Measurements from ENCODE around the gene RYR1.
"Not testable (repeated sequence)": the region's sequence is repeated elsewhere in the genome, so short reads cannot be mapped to it uniquely, and the experiment has no call there.

RYR1 gene

DNA sequence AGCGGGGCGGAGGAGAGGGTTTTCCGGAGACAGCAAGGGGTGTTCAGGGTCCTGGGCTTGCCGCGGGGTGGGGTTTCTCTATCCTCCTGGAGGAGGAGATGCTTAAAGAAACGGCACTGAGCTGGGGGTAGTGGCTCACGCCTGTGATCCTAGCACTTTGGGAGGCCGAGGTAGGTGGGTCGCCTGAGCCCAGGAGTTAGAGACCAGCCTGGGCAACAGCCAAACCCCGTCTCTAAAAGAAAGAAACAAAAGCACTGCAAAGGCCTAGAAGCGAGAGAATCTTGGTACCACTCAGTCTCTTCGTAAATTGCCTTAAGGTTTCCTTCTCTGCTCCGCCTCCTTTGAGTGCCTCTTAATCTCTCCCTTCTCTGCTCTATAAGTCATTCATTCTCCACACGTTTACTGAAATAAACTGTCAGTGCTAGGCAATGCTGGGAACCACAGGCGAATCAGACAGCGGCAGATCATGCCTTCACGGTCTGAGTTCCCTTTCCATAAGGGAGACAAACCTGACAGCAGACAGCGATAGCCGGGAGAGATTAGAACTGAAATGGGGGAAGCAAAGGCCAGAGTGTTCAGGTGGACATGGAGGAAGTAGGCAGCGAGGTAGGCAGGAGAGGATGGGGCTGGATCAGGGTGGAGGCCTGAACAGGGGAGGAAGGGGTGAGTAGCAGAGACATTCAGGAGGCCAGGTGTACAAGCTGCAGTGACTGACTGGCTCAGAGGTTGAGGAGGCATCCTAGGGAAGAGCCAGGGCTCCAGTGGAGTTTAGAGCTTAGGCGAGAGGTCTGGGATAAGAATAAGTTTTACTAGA is 186.1 kb downstream of the RYR1 start:
- H3K9ac ChIP-seq (ENCODE audit: low read depth, low read length): peak overlapping the region; percentile 57
- H3K27me3 ChIP-seq (ENCODE audit: control insufficient read depth, insufficient read depth, low read length): no peaks in the 10 kb centered on the region
- H3K9me3 ChIP-seq (ENCODE audit: control insufficient read depth, insufficient read depth, low read length): no peaks in the 10 kb centered on the region
- H3K4me1 ChIP-seq (ENCODE audit: control insufficient read depth, insufficient read depth, low read length): no peaks in the 10 kb centered on the region
- H3K4me3 ChIP-seq (ENCODE audit: low read depth, low read length): peak overlapping the region; percentile 100
- peaks cover 24% of the 10 kb centered on the region for H3K36me3 ChIP-seq (ENCODE audit: control insufficient read depth, insufficient read depth, low read length)

DNA sequence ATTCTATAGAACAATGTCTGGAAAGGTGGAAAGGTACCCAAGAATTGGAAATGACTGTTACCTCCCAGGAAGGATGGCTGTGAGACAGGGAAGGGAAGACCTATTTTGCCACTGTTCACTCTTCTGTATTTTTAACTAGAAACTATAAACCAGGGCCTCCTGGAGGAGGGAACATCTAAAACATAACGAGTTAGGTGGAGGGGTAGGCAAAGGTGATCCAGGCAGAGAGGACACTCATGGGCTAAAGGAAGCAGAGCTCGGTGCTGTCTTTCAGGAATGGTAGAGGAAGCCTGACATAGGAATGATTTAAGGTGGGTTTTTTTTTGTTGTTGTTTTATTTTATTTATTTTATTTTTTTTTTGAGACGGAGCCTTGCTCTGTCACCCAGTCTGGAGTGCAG is 191.3 kb downstream of the RYR1 start:
- Histone ChIP-seq H3K9me3 (ENCODE audit: control insufficient read depth, insufficient read depth, low read length) (no peaks in the 10 kb centered on the region), H3K9ac (ENCODE audit: low read depth, low read length) (no peak overlapping the region), H3K4me3 (ENCODE audit: low read depth, low read length) (no peak overlapping the region), H3K36me3 (ENCODE audit: control insufficient read depth, insufficient read depth, low read length) (peaks cover 58% of the 10 kb centered on the region), H3K4me1 (ENCODE audit: control insufficient read depth, insufficient read depth, low read length) (no peaks in the 10 kb centered on the region), H3K27me3 (ENCODE audit: control insufficient read depth, insufficient read depth, low read length) (no peaks in the 10 kb centered on the region)

DNA sequence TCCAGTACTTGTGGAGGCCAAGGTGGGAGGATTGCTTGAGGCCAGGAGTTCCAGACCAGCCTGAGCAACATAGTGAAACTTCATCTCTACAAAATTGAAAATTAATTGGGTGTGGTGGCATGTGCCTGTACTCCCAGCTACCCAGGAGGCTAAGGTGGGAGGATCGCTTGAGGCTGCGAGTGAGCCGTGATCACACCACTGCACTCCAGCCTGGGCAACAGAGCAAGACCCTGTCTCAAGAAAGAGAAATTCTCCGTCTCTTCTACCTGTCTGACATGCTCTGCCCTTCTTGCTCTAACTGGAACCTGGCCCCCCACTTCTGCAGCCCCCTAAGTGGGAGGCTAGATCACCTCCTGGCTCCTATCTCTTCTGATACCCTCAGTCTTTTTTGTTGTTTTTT is 192.9 kb downstream of the RYR1 start:
- H3K36me3 ChIP-seq (ENCODE audit: control insufficient read depth, insufficient read depth, low read length): peaks cover 57% of the 10 kb centered on the region

DNA sequence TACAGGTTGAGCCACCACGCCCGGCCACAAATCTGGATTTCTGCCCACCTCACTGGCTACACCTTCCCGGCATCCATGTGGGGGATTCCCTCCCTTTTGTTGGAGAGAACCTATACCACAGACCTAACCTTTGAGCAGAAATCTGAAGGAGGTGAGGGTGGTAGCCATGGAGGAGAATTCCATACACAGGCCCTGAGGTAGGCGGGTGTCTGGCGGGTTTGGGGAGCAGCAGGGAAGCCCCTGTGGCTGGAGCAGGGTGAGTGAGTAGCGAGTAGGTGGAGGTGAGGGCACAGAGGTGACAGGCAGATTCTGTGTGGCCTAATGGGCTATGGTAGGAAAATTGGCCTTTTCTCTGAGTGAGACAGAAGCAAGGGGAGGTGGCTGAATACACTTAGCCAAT is 196.1 kb downstream of the RYR1 start:
- Histone ChIP-seq H3K4me3 (ENCODE audit: low read depth, low read length) (no peak overlapping the region), H3K9me3 (ENCODE audit: control insufficient read depth, insufficient read depth, low read length) (no peaks in the 10 kb centered on the region), H3K4me1 (ENCODE audit: control insufficient read depth, insufficient read depth, low read length) (no peaks in the 10 kb centered on the region), H3K36me3 (ENCODE audit: control insufficient read depth, insufficient read depth, low read length) (peaks cover 52% of the 10 kb centered on the region), H3K9ac (ENCODE audit: low read depth, low read length) (no peak overlapping the region), H3K27me3 (ENCODE audit: control insufficient read depth, insufficient read depth, low read length) (no peaks in the 10 kb centered on the region)

More for the DNA sequence above, 192.9 kb downstream of the RYR1 start:
- no peak overlapping the region for H3K9ac ChIP-seq (ENCODE audit: low read depth, low read length)
- H3K27me3 ChIP-seq (ENCODE audit: control insufficient read depth, insufficient read depth, low read length): no peaks in the 10 kb centered on the region
- no peak overlapping the region for H3K4me3 ChIP-seq (ENCODE audit: low read depth, low read length)
- H3K4me1 ChIP-seq (ENCODE audit: control insufficient read depth, insufficient read depth, low read length): no peaks in the 10 kb centered on the region
- no peaks in the 10 kb centered on the region for H3K9me3 ChIP-seq (ENCODE audit: control insufficient read depth, insufficient read depth, low read length)

DNA sequence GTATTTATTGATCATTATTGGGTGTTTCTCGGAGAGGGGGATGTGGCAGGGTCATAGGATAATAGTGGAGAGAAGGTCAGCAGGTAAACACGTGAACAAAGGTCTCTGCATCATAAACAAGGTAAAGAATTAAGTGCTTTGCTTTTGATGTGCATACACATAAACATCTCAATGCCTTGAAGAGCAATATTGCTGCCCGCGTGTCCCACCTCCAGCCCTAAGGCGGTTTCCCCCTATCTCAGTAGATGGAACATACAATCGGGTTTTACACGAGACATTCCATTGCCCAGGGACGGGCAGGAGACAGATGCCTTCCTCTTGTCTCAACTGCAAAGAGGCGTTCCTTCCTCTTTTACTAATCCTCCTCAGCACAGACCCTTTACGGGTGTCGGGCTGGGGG is 197.8 kb downstream of the RYR1 start:
- H3K9ac ChIP-seq (ENCODE audit: low read depth, low read length); H3K4me3 ChIP-seq (ENCODE audit: low read depth, low read length); H3K27me3 ChIP-seq (ENCODE audit: control insufficient read depth, insufficient read depth, low read length); H3K4me1 ChIP-seq (ENCODE audit: control insufficient read depth, insufficient read depth, low read length); H3K9me3 ChIP-seq (ENCODE audit: control insufficient read depth, insufficient read depth, low read length): not testable (repeated sequence)
- peaks cover 52% of the 10 kb centered on the region for H3K36me3 ChIP-seq (ENCODE audit: control insufficient read depth, insufficient read depth, low read length)

DNA sequence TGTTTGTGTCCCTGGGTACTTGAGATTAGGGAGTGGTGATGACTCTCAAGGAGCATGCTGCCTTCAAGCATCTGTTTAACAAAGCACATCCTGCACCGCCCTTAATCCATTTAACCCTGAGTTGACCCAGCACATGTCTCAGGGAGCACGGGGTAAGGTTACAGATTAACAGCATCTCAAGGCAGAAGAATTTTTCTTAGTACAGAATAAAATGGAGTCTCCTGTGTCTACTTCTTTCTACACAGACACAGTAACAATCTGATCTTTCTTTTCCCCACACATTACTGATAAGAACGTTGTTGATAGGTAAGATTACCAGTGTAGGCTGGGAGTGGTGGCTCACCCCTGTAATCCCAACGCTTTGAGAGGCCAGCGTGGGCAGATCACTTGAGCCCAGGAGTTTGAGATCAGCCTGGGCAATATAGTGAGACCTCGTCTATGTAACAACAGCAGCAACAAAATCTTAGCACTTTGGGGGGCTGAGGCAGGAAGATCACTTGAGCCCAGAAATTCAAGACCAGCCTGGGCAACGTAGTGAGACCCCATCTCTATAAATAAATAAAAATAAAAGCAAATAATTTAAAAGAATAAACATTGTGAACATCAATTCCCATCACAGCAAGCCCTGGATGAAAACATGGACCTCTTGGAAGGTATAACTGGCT is 198.5 kb downstream of the RYR1 start:
- H3K4me3 ChIP-seq (ENCODE audit: low read depth, low read length); H3K27me3 ChIP-seq (ENCODE audit: control insufficient read depth, insufficient read depth, low read length): not testable (repeated sequence)
- peaks cover 48% of the 10 kb centered on the region for H3K36me3 ChIP-seq (ENCODE audit: control insufficient read depth, insufficient read depth, low read length)

DNA sequence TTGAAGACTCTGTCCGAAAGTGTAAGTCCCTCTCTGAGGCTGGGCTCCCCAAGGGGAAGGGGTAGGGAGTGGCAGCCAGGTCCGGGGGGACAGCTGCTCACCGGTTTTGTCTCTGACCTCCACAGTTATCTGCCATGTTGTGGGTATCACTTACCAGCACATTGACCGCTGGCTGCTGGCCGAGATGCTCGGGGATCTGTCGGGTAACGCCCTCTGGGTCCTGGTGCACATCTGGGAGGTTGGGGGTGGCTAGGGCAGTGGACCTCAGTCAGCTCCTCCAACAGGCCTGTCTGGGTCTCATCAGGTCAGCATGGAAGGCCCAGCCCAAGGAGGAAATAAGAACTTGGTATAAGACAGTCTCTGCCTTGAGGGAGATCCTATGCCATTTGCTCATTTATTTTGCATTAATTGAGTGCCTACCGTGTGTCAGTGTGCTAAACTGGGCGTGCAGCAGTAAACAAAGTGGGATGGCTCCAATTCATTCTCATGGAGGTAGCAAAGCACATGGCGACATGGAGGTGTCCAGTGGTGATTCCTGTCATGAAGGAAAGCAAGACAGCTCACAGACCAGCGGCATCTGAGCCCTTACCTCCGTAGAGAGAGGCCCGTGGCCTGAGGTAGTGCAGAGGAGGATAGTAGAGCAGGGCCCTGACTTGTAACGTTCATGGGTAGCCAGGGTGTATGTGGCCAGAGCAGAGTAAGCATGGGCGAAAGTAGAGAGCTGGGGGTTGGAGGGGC is 199.2 kb downstream of the RYR1 start:
- no peaks in the 10 kb centered on the region for H3K9me3 ChIP-seq (ENCODE audit: control insufficient read depth, insufficient read depth, low read length)
- peak overlapping the region; percentile 26 for H3K9ac ChIP-seq (ENCODE audit: low read depth, low read length)
- peaks cover 7% of the 10 kb centered on the region for H3K4me1 ChIP-seq (ENCODE audit: control insufficient read depth, insufficient read depth, low read length)
- H3K27me3 ChIP-seq (ENCODE audit: control insufficient read depth, insufficient read depth, low read length): no peaks in the 10 kb centered on the region
- no peak overlapping the region for H3K4me3 ChIP-seq (ENCODE audit: low read depth, low read length)
- peaks cover 46% of the 10 kb centered on the region for H3K36me3 ChIP-seq (ENCODE audit: control insufficient read depth, insufficient read depth, low read length)

More for the DNA sequence above, 198.5 kb downstream of the RYR1 start:
- H3K9ac ChIP-seq (ENCODE audit: low read depth, low read length); H3K9me3 ChIP-seq (ENCODE audit: control insufficient read depth, insufficient read depth, low read length); H3K4me1 ChIP-seq (ENCODE audit: control insufficient read depth, insufficient read depth, low read length): not testable (repeated sequence)

DNA sequence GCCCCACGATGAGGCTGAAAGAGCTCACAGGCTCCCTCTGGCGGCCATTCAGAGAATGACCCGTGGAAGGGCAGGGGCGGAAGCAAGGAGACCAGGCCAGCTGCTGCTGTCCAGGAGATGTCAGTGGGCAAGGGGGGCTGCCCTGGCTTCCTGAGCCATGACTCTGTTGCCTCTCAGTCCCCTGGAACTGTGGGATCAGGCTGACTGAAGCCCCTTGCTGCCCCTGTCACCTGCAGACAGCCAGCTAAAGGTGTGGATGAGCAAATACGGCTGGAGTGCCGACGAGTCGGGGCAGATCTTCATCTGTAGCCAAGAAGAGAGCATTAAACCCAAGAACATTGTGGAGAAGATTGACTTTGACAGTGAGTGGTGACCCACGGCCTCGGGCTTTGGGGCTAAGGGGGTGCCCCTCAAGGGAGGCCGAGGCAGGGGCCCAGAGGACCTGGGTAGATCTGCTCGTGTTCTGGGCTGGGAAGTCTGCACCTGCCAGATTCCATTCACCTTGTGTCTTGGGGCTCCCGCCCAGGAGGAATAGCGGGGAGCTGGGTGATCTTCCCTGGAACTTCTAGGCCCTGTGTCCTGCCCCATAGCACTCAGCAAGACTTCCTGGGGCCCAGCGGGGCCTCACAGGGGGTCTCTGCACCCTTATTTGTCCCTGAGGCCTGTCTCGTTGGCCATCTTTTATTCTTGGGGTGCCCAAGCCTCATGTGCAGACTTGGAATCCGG is 201.4 kb downstream of the RYR1 start:
- H3K9me3 ChIP-seq (ENCODE audit: control insufficient read depth, insufficient read depth, low read length): no peaks in the 10 kb centered on the region
- H3K9ac ChIP-seq (ENCODE audit: low read depth, low read length): no peak overlapping the region
- no peaks in the 10 kb centered on the region for H3K27me3 ChIP-seq (ENCODE audit: control insufficient read depth, insufficient read depth, low read length)
- H3K36me3 ChIP-seq (ENCODE audit: control insufficient read depth, insufficient read depth, low read length): peaks cover 38% of the 10 kb centered on the region
- H3K4me1 ChIP-seq (ENCODE audit: control insufficient read depth, insufficient read depth, low read length): peaks cover 12% of the 10 kb centered on the region
- no peak overlapping the region for H3K4me3 ChIP-seq (ENCODE audit: low read depth, low read length)

DNA sequence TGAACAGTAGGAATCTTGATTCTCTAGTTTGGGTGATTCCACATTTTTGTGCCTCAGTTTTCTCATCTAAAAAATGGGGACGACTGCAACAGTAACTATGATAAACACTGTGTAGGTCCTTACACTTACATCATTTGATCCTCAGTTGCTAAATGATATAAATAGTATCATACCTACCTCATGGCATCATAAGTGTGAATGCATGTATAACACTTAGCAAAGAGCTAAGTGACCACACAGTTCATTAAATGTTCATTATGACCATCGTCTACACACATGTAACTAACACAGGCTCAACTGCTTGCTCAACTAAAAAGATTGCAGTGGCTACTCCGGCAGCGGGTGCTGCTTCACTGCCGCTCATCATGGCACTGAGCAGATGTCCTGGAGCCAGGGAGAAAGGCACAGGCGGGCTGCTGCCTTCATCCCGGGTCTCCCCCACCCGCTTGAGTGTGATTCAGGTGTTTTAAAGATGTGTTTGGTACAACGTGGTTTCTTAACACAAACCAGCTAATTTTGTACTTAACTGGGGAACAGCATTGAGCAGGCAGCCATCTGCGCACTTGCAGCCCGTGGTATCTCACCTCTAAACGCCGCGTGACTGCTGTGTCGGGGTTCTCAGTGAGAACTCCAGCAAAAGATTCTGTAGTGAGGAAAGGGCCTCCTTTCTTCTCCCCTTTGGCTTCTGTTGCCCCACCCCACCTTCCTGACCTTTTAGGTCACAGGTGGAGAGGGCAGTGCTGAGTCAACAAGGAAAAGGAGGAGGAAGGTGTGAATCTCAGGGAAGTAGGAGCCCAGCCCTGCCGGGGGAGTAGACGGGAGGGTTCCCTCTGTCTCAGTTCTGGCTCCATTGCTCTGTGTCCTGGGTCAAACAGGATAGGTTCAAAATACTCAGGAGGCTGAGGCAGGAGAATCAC is 202.2 kb downstream of the RYR1 start:
- Histone ChIP-seq H3K4me3 (ENCODE audit: low read depth, low read length) (no peak overlapping the region), H3K36me3 (ENCODE audit: control insufficient read depth, insufficient read depth, low read length) (peaks cover 37% of the 10 kb centered on the region), H3K27me3 (ENCODE audit: control insufficient read depth, insufficient read depth, low read length) (no peaks in the 10 kb centered on the region), H3K4me1 (ENCODE audit: control insufficient read depth, insufficient read depth, low read length) (peaks cover 12% of the 10 kb centered on the region), H3K9ac (ENCODE audit: low read depth, low read length) (no peak overlapping the region), H3K9me3 (ENCODE audit: control insufficient read depth, insufficient read depth, low read length) (no peaks in the 10 kb centered on the region)
